ENCODE measurements around the gene CEACAM18. TPM values are rescaled to one million over a fixed set of nuclear protein-coding genes. Genes with fewer than 3 reads are reported as not detected.

CEACAM18 gene
- total RNA-seq, 1 donor from 2014 or later = not detected

- Histone ChIP-seq H3K36me3 (ENCODE audit: control insufficient read depth, insufficient read depth, low read length) (no peaks in the 10 kb centered on the region), H3K4me3 (ENCODE audit: low read depth, low read length) (no peak overlapping the region), H3K27me3 (ENCODE audit: control insufficient read depth, insufficient read depth, low read length) (no peaks in the 10 kb centered on the region)
- no peak for DNase-seq (ENCODE audit: low read depth)
- FAIRE-seq = no peak
- TF ChIP-seq CTCF (IDR thresholded peaks at IDR 0.05; ENCODE audit: insufficient read depth, low read length, severe bottlenecking) = no peak
Measured at GRCh38 chr19:51466723-51467122, 11.6 kb upstream of the CEACAM18 start.

- no peak overlapping the region for H3K4me3 ChIP-seq (ENCODE audit: low read depth, low read length)
- TF ChIP-seq CTCF (IDR thresholded peaks at IDR 0.05; ENCODE audit: insufficient read depth, low read length, severe bottlenecking) = no peak
- H3K27me3 ChIP-seq (ENCODE audit: control insufficient read depth, insufficient read depth, low read length) = no peaks in the 10 kb centered on the region
- H3K36me3 ChIP-seq (ENCODE audit: control insufficient read depth, insufficient read depth, low read length) = no peaks in the 10 kb centered on the region
- DNase-seq (ENCODE audit: low read depth) = no peak
- no peak for FAIRE-seq
Measured at GRCh38 chr19:51467864-51468544, 10.3 kb upstream of the CEACAM18 start.

GRCh38 chr19:51468545-51468920 is 9.8 kb upstream of the CEACAM18 start:
- Histone ChIP-seq H3K4me3 (ENCODE audit: low read depth, low read length) (no peak overlapping the region), H3K36me3 (ENCODE audit: control insufficient read depth, insufficient read depth, low read length) (no peaks in the 10 kb centered on the region), H3K27me3 (ENCODE audit: control insufficient read depth, insufficient read depth, low read length) (no peaks in the 10 kb centered on the region)
- no peak for TF ChIP-seq CTCF (IDR thresholded peaks at IDR 0.05; ENCODE audit: insufficient read depth, low read length, severe bottlenecking)
- FAIRE-seq = no peak
- no peak for DNase-seq (ENCODE audit: low read depth)

- DNase-seq (ENCODE audit: low read depth) (no peak), FAIRE-seq (no peak)
- H3K4me3 ChIP-seq (ENCODE audit: low read depth, low read length) = no peak overlapping the region
- no peak for TF ChIP-seq CTCF (IDR thresholded peaks at IDR 0.05; ENCODE audit: insufficient read depth, low read length, severe bottlenecking)
- H3K27me3 ChIP-seq (ENCODE audit: control insufficient read depth, insufficient read depth, low read length) = no peaks in the 10 kb centered on the region
- H3K36me3 ChIP-seq (ENCODE audit: control insufficient read depth, insufficient read depth, low read length) = no peaks in the 10 kb centered on the region
Measured at GRCh38 chr19:51469162-51469561, 9.2 kb upstream of the CEACAM18 start.

- FAIRE-seq (no peak), DNase-seq (ENCODE audit: low read depth) (no peak)
- H3K4me3 ChIP-seq (ENCODE audit: low read depth, low read length) = no peak overlapping the region
- no peaks in the 10 kb centered on the region for H3K36me3 ChIP-seq (ENCODE audit: control insufficient read depth, insufficient read depth, low read length)
- H3K27me3 ChIP-seq (ENCODE audit: control insufficient read depth, insufficient read depth, low read length) = no peaks in the 10 kb centered on the region
- TF ChIP-seq CTCF (IDR thresholded peaks at IDR 0.05; ENCODE audit: insufficient read depth, low read length, severe bottlenecking) = no peak
Measured at GRCh38 chr19:51469629-51470028, 8.7 kb upstream of the CEACAM18 start.

GRCh38 chr19:51470966-51471365 is 7.4 kb upstream of the CEACAM18 start:
- FAIRE-seq (no peak), DNase-seq (ENCODE audit: low read depth) (peak; percentile 32)

More at GRCh38 chr19:51470966-51471365, 7.4 kb upstream of the CEACAM18 start:
- Histone ChIP-seq H3K27me3 (ENCODE audit: control insufficient read depth, insufficient read depth, low read length) (no peaks in the 10 kb centered on the region), H3K36me3 (ENCODE audit: control insufficient read depth, insufficient read depth, low read length) (no peaks in the 10 kb centered on the region), H3K4me3 (ENCODE audit: low read depth, low read length) (no peak overlapping the region)
- TF ChIP-seq CTCF (IDR thresholded peaks at IDR 0.05; ENCODE audit: insufficient read depth, low read length, severe bottlenecking) = no peak
